K562 (cell line): ENCODE measurements around the gene KPNA3. TPM values are rescaled to one million over a fixed set of nuclear protein-coding genes. Genes with fewer than 3 reads are reported as not detected.

Experiments
- ATAC-seq: fragments of 200-7000 bp; cut with Tn5 transposase; 3 replicates; pipeline ENCODE4 v1.9.1; 2020; ENCODE audit warnings: moderate library complexity
- BruUV-seq: library from RNA; stranded (reverse); fragments of 400-500 nt; replicated peaks from 2 replicates; lab custom pipeline; 2021; lab: Mats Ljungman, UMichigan
- CTCF ChIA-PET: fragments of 300-600 bp; formaldehyde crosslinking; extraction: SDS; loops from one replicate; lab custom pipeline; 2021; ENCODE audit warnings: low intra/inter-chr PET ratio; lab: Yijun Ruan, JAX
- POLR2A ChIA-PET: fragments of 300-600, 350-650 bp; sonication (Branson Sonifier 250); formaldehyde crosslinking; extraction: SDS; loops from one replicate; lab custom pipeline; 2021; ENCODE audit warnings: antibody characterized with exemption, inconsistent platforms; lab: Yijun Ruan, JAX
- DNase-seq, 4 experiments: peaks; one replicate each; pipeline versions ENCODE4 v3.0.0 to v3.0.0-alpha.2; 2011 to 2018; ENCODE audit warnings: low spot score in 3 of 4, mixed read lengths in 3 of 4; ENCODE audit errors: extremely low read depth in 1 of 4
- FAIRE-seq: peaks from 2 replicates; lab custom pipeline; 2011; peaks lifted over from hg19 to GRCh38; lab: Jason Lieb, UNC
- H2AFZ ChIP-seq: 2 replicates; pipeline ENCODE4 v1.6.0; 2011; ENCODE audit warnings: low read depth, low read length, control low read depth, inconsistent platforms
- H3K27ac ChIP-seq: fragments of 200-600 bp; 3 replicates; pipeline ENCODE4 v1.8.0; 2011; ENCODE audit warnings: low read depth, mild to moderate bottlenecking, control low read depth, inconsistent platforms, low read length, moderate library complexity, mixed read lengths; ENCODE audit errors: extremely low read depth
- H3K27me3 ChIP-seq, 2 experiments: fragments of 300-600 bp in 1 of 2; 2 replicates in 1 of 2; 3 replicates in 1 of 2; pipeline versions ENCODE4 v1.6.0 to v1.8.0; 2011; ENCODE audit warnings: inconsistent platforms in 2 of 2, low read length in 2 of 2, mild to moderate bottlenecking in 1 of 2, mixed read lengths in 1 of 2, moderate library complexity in 1 of 2; ENCODE audit not compliant: control insufficient read depth in 2 of 2, insufficient read depth in 2 of 2
- H3K36me3 ChIP-seq: fragments of 300-600 bp; 3 replicates; pipeline ENCODE4 v1.8.0; 2011; ENCODE audit warnings: mild to moderate bottlenecking, low read length, inconsistent platforms; ENCODE audit not compliant: control insufficient read depth, insufficient read depth
- H3K4me1 ChIP-seq, 2 experiments: fragments of 200-600 bp in 1 of 2; replicated peaks in 1 of 2; 2 replicates in 1 of 2; 3 replicates in 1 of 2; pipeline versions ENCODE4 v1.5.1 to v1.8.0; 2011; ENCODE audit warnings: inconsistent platforms in 2 of 2, low read length in 2 of 2, mild to moderate bottlenecking in 1 of 2, mixed read lengths in 1 of 2, moderate library complexity in 1 of 2; ENCODE audit not compliant: control insufficient read depth in 2 of 2, insufficient read depth in 2 of 2
- H3K4me2 ChIP-seq: 2 replicates; pipeline ENCODE4 v1.6.1; 2011; ENCODE audit warnings: low read length, control low read depth, inconsistent platforms, mixed read lengths; ENCODE audit not compliant: insufficient read depth
- H3K4me3 ChIP-seq: fragments of 200-600 bp; sonication (generic), shearing (Covaris generic); 2 replicates; pipeline ENCODE4 v1.5.1; 2016; ENCODE audit warnings: control low read depth, inconsistent platforms
- H3K79me2 ChIP-seq: fragments of 200-600 bp; 3 replicates; pipeline ENCODE4 v1.8.0; 2011; ENCODE audit warnings: low read length, inconsistent platforms; ENCODE audit not compliant: control insufficient read depth, insufficient read depth
- H3K9ac ChIP-seq, 2 experiments: 2 replicates each; pipeline versions ENCODE4 v1.6.0 to v1.6.1; 2011; ENCODE audit warnings: low read depth in 2 of 2, low read length in 2 of 2, control low read depth in 1 of 2, inconsistent platforms in 1 of 2, mild to moderate bottlenecking in 1 of 2, mixed read lengths in 1 of 2; ENCODE audit not compliant: insufficient read depth in 1 of 2
- H3K9me1 ChIP-seq: one replicate; pipeline ENCODE4 v1.6.0; 2011; ENCODE audit warnings: inconsistent platforms, mild to moderate bottlenecking, low read length, moderate library complexity; ENCODE audit not compliant: control insufficient read depth, insufficient read depth
- H3K9me3 ChIP-seq: replicated peaks from 2 replicates; pipeline ENCODE4 v1.5.1; 2011; ENCODE audit warnings: low read depth, low read length, inconsistent platforms; ENCODE audit not compliant: control insufficient read depth, insufficient read depth
- H4K20me1 ChIP-seq: replicated peaks from 2 replicates; pipeline ENCODE4 v1.6.1; 2011; ENCODE audit warnings: low read length, inconsistent platforms, mixed read lengths; ENCODE audit not compliant: control insufficient read depth, insufficient read depth
- C11orf30 ChIP-seq: fragments of 450-650 bp; IDR thresholded peaks from 2 replicates; pipeline ENCODE4 v1.6.1; 2016; ENCODE audit warnings: low read depth, mild to moderate bottlenecking
- CREM ChIP-seq: IDR thresholded peaks from 2 replicates; pipeline ENCODE4 v1.6.1; 2014; ENCODE audit warnings: antibody characterized with exemption, low read depth
- KLF6 ChIP-seq: fragments of 250-450 bp; sonication (Bioruptor Pico); IDR thresholded peaks from 2 replicates; pipeline ENCODE4 v1.4.0; 2020; ENCODE audit warnings: mild to moderate bottlenecking, moderate library complexity, borderline replicate concordance
- MLX ChIP-seq, 2 experiments: fragments of 450-650 bp in 1 of 2; sonication (generic) in 1 of 2; formaldehyde crosslinking; conservative IDR thresholded peaks; 2 replicates each; pipeline versions ENCODE4 v1.4.0 to v1.8.1; 2020 to 2022; ENCODE audit warnings: mild to moderate bottlenecking in 1 of 2, missing genetic modification reagents in 1 of 2
- NCOR1 ChIP-seq: fragments of 450-650 bp; IDR thresholded peaks from 2 replicates; pipeline ENCODE4 v1.6.1; 2016; ENCODE audit warnings: mild to moderate bottlenecking, moderate library complexity
- PHB ChIP-seq: fragments of 250-450 bp; sonication (Bioruptor Pico); IDR thresholded peaks from 2 replicates; pipeline ENCODE4 v1.5.0; 2021
- SNAPC5 ChIP-seq: fragments of 250-450 bp; sonication (Bioruptor Pico); IDR thresholded peaks from 2 replicates; pipeline ENCODE4 v1.8.0; 2021; ENCODE audit warnings: moderate library complexity, mild to moderate bottlenecking, inconsistent platforms
- SRSF9 ChIP-seq: fragments of 200-400 bp; formaldehyde crosslinking; IDR thresholded peaks from 2 replicates; pipeline ENCODE4 v1.6.1; 2017; ENCODE audit warnings: low read depth, low read length, borderline replicate concordance
- TBL1XR1 ChIP-seq, 2 experiments: IDR thresholded peaks; 2 replicates each; pipeline ENCODE4 v1.6.1; 2012; ENCODE audit warnings: improper control_type of control experiment in 2 of 2, low read length in 2 of 2, mild to moderate bottlenecking in 1 of 2
- U2AF2 ChIP-seq: fragments of 200-400 bp; formaldehyde crosslinking; optimal IDR thresholded peaks from 2 replicates; pipeline ENCODE3; 2017; ENCODE audit warnings: low read depth, mild to moderate bottlenecking, low read length
- WGBS: fragments of 100-300 bp; shearing (Covaris generic); methylation state at CpG from one replicate; pipeline ENCODE4 v1.1.6; 2016; ENCODE audit warnings: low coverage, mixed read lengths; ENCODE audit not compliant: insufficient coverage; ENCODE audit errors: missing lambda C conversion rate; 5-methylcytosine and 5-hydroxymethylcytosine counted together
- in situ Hi-C: fragments of 300-500 bp; cut with MboI; formaldehyde crosslinking; loops from 4 replicates; pipeline ENCODE4 v1.15.0; 2018; ENCODE audit warnings: inconsistent platforms, mixed read lengths
- intact Hi-C: fragments of 100-400 bp; cut with micrococcal nuclease; formaldehyde crosslinking; loops from 2 replicates; pipeline ENCODE4 v1.14.2; 2022
- polyA plus RNA-seq, 8 experiments: library from polyadenylated mRNA; depleted of rRNA in 4 of 8; stranded (reverse) in 5 of 8; unstranded in 3 of 8; fragments of >200 nt; fragmentation: Nextera tagmentation in 2 of 8; fragmentation: Illumina TruSeq in 1 of 8; extraction: Ambion mirVana in 2 of 8; extraction: Trizol in 1 of 8; gene quantifications; 2 replicates each; pipeline versions ENCODE4 v1.2.1 to v1.2.3, GENCODE V29; 2011 to 2014; ENCODE audit warnings: inconsistent platforms in 1 of 8, missing spikeins in 1 of 8
- total RNA-seq, 7 experiments: library from RNA; depleted of rRNA in 6 of 7; stranded (reverse); fragments of >200 nt in 6 of 7; fragmentation: Illumina TruSeq in 2 of 7; extraction: Trizol in 2 of 7; gene quantifications; 2 replicates each; pipeline versions ENCODE4 v1.2.1 to v1.2.3, GENCODE V29; 2011 to 2021; ENCODE audit warnings: low replicate concordance in 1 of 7

The KPNA3 gene
- total and polyA plus RNA-seq, 9 of the 15 experiments (the other 6 are each of a cell fraction or from before 2014, with no cell fraction given), result 8.5 to 23.4 (median 15.7) TPM

GRCh38 chr13:49664606-49665005 is 127.9 kb downstream of the KPNA3 start:
- intact Hi-C loops, result no loop called here
- Histone ChIP-seq H3K9ac (no peak overlapping the region), H3K27me3 (no peaks in the 10 kb centered on the region), H3K9me3 (no peaks in the 10 kb centered on the region), H3K36me3 (peaks cover 25% of the 10 kb centered on the region; the same call in 2 of the 3 replicates), H3K4me1 (no peaks in the 10 kb centered on the region), H3K27ac (no peak overlapping the region), H3K4me2 (no peak overlapping the region), H3K4me3 (no peak overlapping the region), H2AFZ (no peak overlapping the region), H3K9me1 (no peaks in the 10 kb centered on the region), H4K20me1 (no peaks in the 10 kb centered on the region), H3K79me2 (no peaks in the 10 kb centered on the region)
- 65% methylated on average over 4 of the region's 4 CpGs for WGBS
- no peak for FAIRE-seq
- DNase-seq, result no peak
- BruUV-seq, result no TSS peak
- ChIA-PET CTCF (no interaction called here), POLR2A (interaction anchor here (0.6 kb wide), 1 partner anchor 78 kb away, joined by 3 read pairs; no protein-coding TSS in a partner anchor)
- ATAC-seq, result no peak
- in situ Hi-C loops, result loop anchor here (25.0 kb wide), 1 partner anchor 1398 kb away; no protein-coding TSS in a partner anchor
- TF ChIP-seq NCOR1, result no peak
- TF ChIP-seq KLF6 (CRISPR knock-in tag), result no peak
- no peak for TF ChIP-seq C11orf30
- TF ChIP-seq U2AF2, result no peak
- no peak for TF ChIP-seq CREM
- no peak for TF ChIP-seq SNAPC5 (CRISPR knock-in tag)
- TF ChIP-seq PHB (CRISPR knock-in tag), result no peak
- TF ChIP-seq TBL1XR1 (IDR thresholded peaks at IDR 0.05; ENCODE audit: low read length in 2 of 2), result no peak
- no peak for TF ChIP-seq MLX (CRISPR knock-in tag; conservative IDR thresholded peaks at IDR 0.05)
- TF ChIP-seq SRSF9, result no peak
